Measurements from ENCODE around the gene HHIP.
A peak's percentile ranks its signal among the peaks of the same experiment; 100 is the strongest.

HHIP gene

DNA sequence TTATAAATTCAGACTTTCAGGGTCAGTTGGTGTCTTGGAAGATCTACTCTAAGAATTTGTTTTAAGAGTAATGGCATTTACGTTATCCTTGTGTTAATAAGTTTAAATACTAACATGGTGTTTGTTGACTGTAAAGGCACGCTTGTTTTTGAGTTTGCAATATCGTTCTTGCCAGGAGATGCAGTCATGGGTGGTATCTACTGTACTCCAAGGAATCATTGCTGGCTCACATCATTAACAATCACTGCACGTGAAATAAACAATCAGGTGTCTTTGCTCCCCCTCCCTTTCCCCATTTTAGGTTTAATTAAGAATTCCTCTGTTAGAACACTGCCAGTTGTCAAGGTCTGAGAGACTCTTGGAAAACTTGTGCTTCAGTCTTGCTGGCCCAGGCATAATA is 1.6 kb downstream of the HHIP start:
- Histone ChIP-seq H3K4me1 (ENCODE audit: insufficient read depth, low read length) (peaks cover 13% of the 10 kb centered on the region; the same call in 1 of the 2 replicates), H3K9me3 (ENCODE audit: control insufficient read depth, insufficient read depth, low read length) (no peaks in the 10 kb centered on the region), H3K9ac (ENCODE audit: low read depth, low read length) (peak overlapping the region; percentile 13; the same call in 1 of the 2 replicates), H3K36me3 (ENCODE audit: insufficient read depth, low read length) (no peaks in the 10 kb centered on the region)

DNA sequence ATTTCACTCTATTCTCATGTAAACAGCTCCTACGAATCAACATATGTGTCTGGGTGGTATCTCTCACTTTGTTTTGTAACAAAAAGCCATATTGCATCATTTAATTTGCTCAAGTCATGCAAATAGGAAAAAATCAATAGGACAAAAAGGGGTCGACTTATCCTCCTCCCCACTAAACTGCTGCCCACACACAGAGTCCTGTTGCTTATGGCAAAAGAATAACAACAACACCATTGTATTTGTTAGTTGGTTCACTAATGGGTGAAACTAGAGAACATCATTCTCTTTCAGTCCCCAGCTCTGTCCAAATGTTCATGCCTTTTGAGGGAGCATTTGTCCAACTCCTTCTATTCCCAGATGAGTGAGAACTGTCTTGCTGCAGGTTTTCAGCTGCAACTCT is 2.1 kb downstream of the HHIP start:
- H3K9me3 ChIP-seq (ENCODE audit: control insufficient read depth, insufficient read depth, low read length), result no peaks in the 10 kb centered on the region

DNA sequence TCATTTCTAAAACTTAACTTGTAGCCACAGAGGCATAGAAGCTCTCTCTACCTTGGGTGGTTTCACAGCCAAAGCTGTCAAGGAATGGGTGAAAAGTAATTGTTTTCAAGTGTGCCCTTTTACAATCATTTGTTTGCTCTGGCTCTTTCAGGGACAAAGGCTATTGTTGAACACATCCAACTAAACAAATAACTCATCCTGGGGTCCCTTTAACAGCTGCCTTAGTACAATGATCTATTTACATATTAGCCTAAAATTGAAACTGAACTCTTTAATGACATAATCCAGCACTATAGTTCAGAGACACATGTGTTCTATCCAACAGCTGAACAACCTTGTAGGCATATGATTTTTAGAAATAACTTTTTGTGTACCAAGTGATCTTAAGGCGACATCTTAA is 3.7 kb downstream of the HHIP start:
- H3K36me3 ChIP-seq (ENCODE audit: insufficient read depth, low read length), result no peaks in the 10 kb centered on the region
- H3K9me3 ChIP-seq (ENCODE audit: control insufficient read depth, insufficient read depth, low read length), result no peaks in the 10 kb centered on the region
- peaks cover 13% of the 10 kb centered on the region; the same call in 1 of the 2 replicates for H3K4me1 ChIP-seq (ENCODE audit: insufficient read depth, low read length)
- H3K9ac ChIP-seq (ENCODE audit: low read depth, low read length), result no peak overlapping the region

More for the DNA sequence above, 2.1 kb downstream of the HHIP start:
- Histone ChIP-seq H3K36me3 (ENCODE audit: insufficient read depth, low read length) (no peaks in the 10 kb centered on the region), H3K4me1 (ENCODE audit: insufficient read depth, low read length) (peaks cover 13% of the 10 kb centered on the region; the same call in 1 of the 2 replicates), H3K9ac (ENCODE audit: low read depth, low read length) (no peak overlapping the region)

GRCh38 chr4:144650311-144651005 is 4.5 kb downstream of the HHIP start:
- Histone ChIP-seq H3K9me3 (ENCODE audit: control insufficient read depth, insufficient read depth, low read length) (no peaks in the 10 kb centered on the region), H3K9ac (ENCODE audit: low read depth, low read length) (no peak overlapping the region), H3K4me1 (ENCODE audit: insufficient read depth, low read length) (peaks cover 13% of the 10 kb centered on the region; the same call in 1 of the 2 replicates), H3K36me3 (ENCODE audit: insufficient read depth, low read length) (no peaks in the 10 kb centered on the region)

DNA sequence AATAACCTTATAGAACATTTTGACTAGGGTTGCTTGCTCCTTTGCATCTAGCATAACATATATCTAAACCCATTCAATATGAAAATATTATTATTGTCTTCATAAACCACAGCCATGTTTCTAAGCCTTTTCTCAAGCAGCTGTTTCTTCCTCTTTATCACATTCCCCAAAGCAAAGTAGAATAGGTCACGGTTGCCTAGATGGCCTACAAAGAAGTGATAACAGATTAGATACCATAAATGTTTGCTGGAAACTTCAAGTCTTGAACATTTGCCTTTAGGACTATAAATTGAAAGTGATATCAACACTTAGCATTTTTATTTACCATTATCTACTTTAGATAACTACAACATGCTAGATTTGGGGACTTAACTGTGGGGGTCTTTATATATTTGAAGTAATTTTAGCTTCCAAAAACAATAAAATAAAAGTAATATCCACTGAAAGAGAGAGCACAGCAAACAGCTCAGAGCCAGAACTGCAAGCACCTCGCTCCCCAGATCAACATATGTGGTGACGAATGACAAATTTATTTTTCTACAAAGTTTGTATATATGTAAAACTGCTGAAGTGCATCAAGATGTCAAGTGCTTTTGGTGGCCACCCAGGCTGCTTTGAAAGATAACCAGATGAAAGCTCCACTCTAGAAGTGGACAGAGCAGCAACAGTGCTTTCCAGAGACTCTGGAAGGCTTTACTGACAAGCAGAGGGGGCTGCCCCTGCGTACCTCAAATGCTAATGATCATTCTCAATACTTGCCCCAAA is 8.0 kb downstream of the HHIP start:
- no peak overlapping the region for H3K9ac ChIP-seq (ENCODE audit: low read depth, low read length)
- H3K9me3 ChIP-seq (ENCODE audit: control insufficient read depth, insufficient read depth, low read length), result no peaks in the 10 kb centered on the region
- H3K36me3 ChIP-seq (ENCODE audit: insufficient read depth, low read length), result no peaks in the 10 kb centered on the region
- H3K4me1 ChIP-seq (ENCODE audit: insufficient read depth, low read length), result no peaks in the 10 kb centered on the region; the same call in 1 of the 2 replicates

DNA sequence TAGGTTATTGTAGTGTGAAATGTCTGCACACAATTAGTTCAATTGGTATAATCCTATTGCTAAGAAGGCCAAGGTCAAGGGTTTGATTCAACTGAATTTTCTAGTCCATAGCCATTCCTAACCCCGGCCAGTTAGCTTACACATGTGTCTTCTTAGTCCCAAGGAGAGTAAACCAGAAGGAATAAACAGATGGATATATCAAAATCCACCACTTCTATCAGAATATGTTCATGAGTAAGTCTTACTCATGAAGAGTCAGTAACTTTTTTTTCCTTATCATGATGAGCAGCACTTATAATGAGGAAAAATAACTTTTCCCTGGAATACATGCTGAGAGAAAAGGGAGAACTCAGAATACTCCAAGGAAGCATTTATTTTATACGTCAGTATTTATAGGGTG is 9.5 kb downstream of the HHIP start:
- Histone ChIP-seq H3K9ac (ENCODE audit: low read depth, low read length) (no peak overlapping the region), H3K4me1 (ENCODE audit: insufficient read depth, low read length) (no peaks in the 10 kb centered on the region), H3K9me3 (ENCODE audit: control insufficient read depth, insufficient read depth, low read length) (no peaks in the 10 kb centered on the region), H3K36me3 (ENCODE audit: insufficient read depth, low read length) (no peaks in the 10 kb centered on the region)

- H3K36me3 ChIP-seq (ENCODE audit: insufficient read depth, low read length), result no peaks in the 10 kb centered on the region
- no peak overlapping the region for H3K9ac ChIP-seq (ENCODE audit: low read depth, low read length)
- H3K4me1 ChIP-seq (ENCODE audit: insufficient read depth, low read length), result no peaks in the 10 kb centered on the region
- no peaks in the 10 kb centered on the region for H3K9me3 ChIP-seq (ENCODE audit: control insufficient read depth, insufficient read depth, low read length)
Observed at GRCh38 chr4:144656850-144657249, 10.9 kb downstream of the HHIP start.

DNA sequence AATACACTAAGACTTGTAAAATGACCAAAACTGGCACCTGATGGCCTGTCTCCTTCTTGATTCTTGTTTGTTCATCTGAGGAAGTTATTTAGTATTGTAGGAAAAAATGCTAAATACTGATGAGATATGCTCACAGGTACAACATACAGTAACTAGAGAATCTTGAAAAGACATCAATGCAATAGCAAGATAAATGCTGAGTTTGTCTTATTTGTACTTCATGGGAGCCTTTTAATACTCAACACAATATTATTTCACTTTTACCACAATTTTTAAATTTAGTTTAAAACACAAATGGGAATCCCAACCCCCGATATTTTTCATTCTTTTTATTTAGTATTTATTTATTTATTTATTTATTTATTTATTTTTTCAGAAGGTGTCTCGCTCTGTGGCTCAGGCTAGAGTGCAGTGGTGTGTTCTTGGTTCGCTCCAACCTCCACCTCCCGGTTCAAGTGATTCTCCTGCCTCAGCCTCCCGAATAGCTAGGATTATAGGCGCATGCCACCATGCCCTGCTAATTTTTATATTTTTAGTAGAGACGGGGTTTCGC is 12.1 kb downstream of the HHIP start:
- H3K9ac ChIP-seq (ENCODE audit: low read depth, low read length), result no peak overlapping the region
- H3K9me3 ChIP-seq (ENCODE audit: control insufficient read depth, insufficient read depth, low read length), result no peaks in the 10 kb centered on the region
- no peaks in the 10 kb centered on the region for H3K4me1 ChIP-seq (ENCODE audit: insufficient read depth, low read length)
- no peaks in the 10 kb centered on the region for H3K36me3 ChIP-seq (ENCODE audit: insufficient read depth, low read length)

DNA sequence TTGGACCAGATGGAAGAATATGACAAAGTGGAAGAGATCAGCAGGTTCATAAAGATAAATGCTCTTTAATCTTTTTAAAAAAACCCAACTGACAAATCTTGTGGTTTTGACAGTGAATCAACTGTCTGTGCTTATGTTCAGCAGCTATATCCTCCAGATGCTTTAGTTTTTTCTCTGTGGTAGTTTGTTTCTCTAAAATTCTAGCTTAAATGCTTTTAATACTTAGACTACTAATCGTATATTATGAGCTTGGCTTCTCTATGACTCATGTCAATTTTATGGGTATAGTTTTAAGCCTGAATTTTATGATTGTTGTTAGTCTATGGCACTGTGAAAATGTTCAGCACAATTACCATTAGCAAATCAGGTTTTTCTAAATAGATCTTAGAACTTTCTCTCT is 12.9 kb downstream of the HHIP start:
- no peak overlapping the region for H3K9ac ChIP-seq (ENCODE audit: low read depth, low read length)

GRCh38 chr4:144659447-144659846 is 13.5 kb downstream of the HHIP start:
- Histone ChIP-seq H3K4me1 (ENCODE audit: insufficient read depth, low read length) (no peaks in the 10 kb centered on the region), H3K9ac (ENCODE audit: low read depth, low read length) (no peak overlapping the region), H3K36me3 (ENCODE audit: insufficient read depth, low read length) (no peaks in the 10 kb centered on the region), H3K9me3 (ENCODE audit: control insufficient read depth, insufficient read depth, low read length) (no peaks in the 10 kb centered on the region)

More for the DNA sequence above, 12.9 kb downstream of the HHIP start:
- Histone ChIP-seq H3K9me3 (ENCODE audit: control insufficient read depth, insufficient read depth, low read length) (no peaks in the 10 kb centered on the region), H3K4me1 (ENCODE audit: insufficient read depth, low read length) (no peaks in the 10 kb centered on the region), H3K36me3 (ENCODE audit: insufficient read depth, low read length) (no peaks in the 10 kb centered on the region)

- H3K9ac ChIP-seq (ENCODE audit: low read depth, low read length), result no peak overlapping the region
- H3K36me3 ChIP-seq (ENCODE audit: insufficient read depth, low read length), result no peaks in the 10 kb centered on the region
- peaks cover 13% of the 10 kb centered on the region for H3K4me1 ChIP-seq (ENCODE audit: insufficient read depth, low read length)
Observed at GRCh38 chr4:144663834-144664475, 18.0 kb downstream of the HHIP start.

DNA sequence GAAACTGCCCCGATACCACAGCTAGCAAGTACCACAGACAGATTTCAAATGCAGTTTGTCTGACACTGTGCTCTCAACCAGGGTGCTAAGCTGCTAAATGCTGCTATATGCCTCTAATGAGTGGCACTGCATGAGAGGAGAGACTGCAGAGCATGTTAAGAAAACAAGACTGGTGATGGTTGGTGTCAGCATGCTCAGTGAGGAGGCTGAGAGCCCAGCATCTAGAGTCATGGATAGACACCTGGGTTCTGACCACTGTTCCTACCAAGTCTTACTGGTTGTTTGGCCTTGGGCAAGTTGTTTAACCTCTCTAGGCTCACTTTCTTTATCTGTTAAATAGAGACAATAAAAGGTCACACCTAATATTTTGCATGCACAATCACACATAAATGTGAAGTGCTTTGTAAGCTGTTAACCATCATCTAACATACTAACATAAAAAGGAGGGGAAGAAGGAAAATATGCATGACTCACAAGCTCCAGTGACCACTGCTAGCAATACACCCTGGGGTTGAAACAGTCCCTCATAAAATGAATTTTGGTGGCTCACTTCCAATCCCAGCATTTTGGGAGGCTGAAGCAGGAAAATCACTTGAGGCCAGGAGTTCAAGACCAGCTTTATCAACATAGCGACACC is 20.7 kb downstream of the HHIP start:
- Histone ChIP-seq H3K36me3 (ENCODE audit: insufficient read depth, low read length) (no peaks in the 10 kb centered on the region), H3K4me1 (ENCODE audit: insufficient read depth, low read length) (peaks cover 13% of the 10 kb centered on the region)

More at GRCh38 chr4:144663834-144664475, 18.0 kb downstream of the HHIP start:
- H3K9me3 ChIP-seq (ENCODE audit: control insufficient read depth, insufficient read depth, low read length), result no peaks in the 10 kb centered on the region

GRCh38 chr4:144667500-144667899 is 21.5 kb downstream of the HHIP start:
- H3K9ac ChIP-seq (ENCODE audit: low read depth, low read length), result no peak overlapping the region
- no peaks in the 10 kb centered on the region for H3K36me3 ChIP-seq (ENCODE audit: insufficient read depth, low read length)
- H3K9me3 ChIP-seq (ENCODE audit: control insufficient read depth, insufficient read depth, low read length), result no peaks in the 10 kb centered on the region
- H3K4me1 ChIP-seq (ENCODE audit: insufficient read depth, low read length), result peaks cover 13% of the 10 kb centered on the region

More for the DNA sequence above, 20.7 kb downstream of the HHIP start:
- no peak overlapping the region for H3K9ac ChIP-seq (ENCODE audit: low read depth, low read length)
- no peaks in the 10 kb centered on the region for H3K9me3 ChIP-seq (ENCODE audit: control insufficient read depth, insufficient read depth, low read length)

DNA sequence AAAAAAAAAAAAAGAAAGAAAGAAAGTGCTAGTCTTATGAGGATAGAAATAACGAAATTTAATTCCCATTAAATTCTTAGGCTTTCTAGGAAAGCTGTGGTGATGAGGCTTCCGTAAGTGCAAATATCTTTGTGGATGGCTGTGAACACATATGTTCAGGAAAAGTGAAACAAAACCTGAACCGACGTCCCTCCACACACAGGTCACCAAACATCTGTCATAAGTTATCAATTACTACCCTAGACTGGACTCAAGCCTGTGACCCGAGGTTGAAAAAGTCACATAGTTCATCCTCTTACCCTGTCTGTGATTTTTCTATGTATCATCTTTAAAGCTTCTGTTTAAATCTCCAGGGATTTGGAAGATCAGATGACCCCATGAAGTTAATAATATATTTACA is 24.8 kb downstream of the HHIP start:
- Histone ChIP-seq H3K4me1 (ENCODE audit: insufficient read depth, low read length) (peaks cover 22% of the 10 kb centered on the region), H3K36me3 (ENCODE audit: insufficient read depth, low read length) (no peaks in the 10 kb centered on the region), H3K9ac (ENCODE audit: low read depth, low read length) (no peak overlapping the region), H3K9me3 (ENCODE audit: control insufficient read depth, insufficient read depth, low read length) (no peaks in the 10 kb centered on the region)

Data from ES-I3 (cell line).